SKM-1 (cell line): ENCODE data around the gene F2.
A peak's percentile ranks its signal among the peaks of the same experiment; 100 is the strongest.
"Not testable (repeated sequence)": the region's sequence is repeated elsewhere in the genome, so short reads cannot be mapped to it uniquely, and the experiment has no call there.

Experiments
- DNase-seq: peaks from one replicate; lab custom pipeline; 2025; ENCODE audit not compliant: unreplicated experiment; lab: John Stamatoyannopoulos, UW

F2 gene

GRCh38 chr11:46719048-46719542 is at the start of gene F2:
Gene F2, plus strand, starts transcription at chr11:46719213. Its CDS starts 23 bp downstream, at chr11:46719236.
- no peak for DNase-seq

- DNase-seq = peak; percentile 18
Measured at GRCh38 chr11:46669711-46670139, 49.3 kb upstream of the F2 start.

- not testable (repeated sequence) for DNase-seq
Measured at GRCh38 chr11:46670521-46670920, 48.5 kb upstream of the F2 start.

GRCh38 chr11:46671958-46672315 is 47.1 kb upstream of the F2 start:
- DNase-seq = no peak

- peak; percentile 11 for DNase-seq
Measured at GRCh38 chr11:46672381-46672839, 46.6 kb upstream of the F2 start.

- DNase-seq = no peak
Measured at GRCh38 chr11:46673713-46674462, 45.1 kb upstream of the F2 start.

- DNase-seq = peak; percentile 36
Measured at GRCh38 chr11:46674463-46675287, 44.3 kb upstream of the F2 start.

GRCh38 chr11:46675288-46675851 is 43.6 kb upstream of the F2 start:
- no peak for DNase-seq

- no peak for DNase-seq
Measured at GRCh38 chr11:46675949-46676348, 43.1 kb upstream of the F2 start.

- peak; percentile 67 for DNase-seq
Measured at GRCh38 chr11:46676436-46677158, 42.4 kb upstream of the F2 start.

- DNase-seq = no peak
Measured at GRCh38 chr11:46677169-46677568, 41.8 kb upstream of the F2 start.

- no peak for DNase-seq
Measured at GRCh38 chr11:46677991-46678740, 40.8 kb upstream of the F2 start.

GRCh38 chr11:46678741-46679130 is 40.3 kb upstream of the F2 start:
- DNase-seq = no peak

- DNase-seq = no peak
Measured at GRCh38 chr11:46679241-46680163, 39.5 kb upstream of the F2 start.

GRCh38 chr11:46680164-46680760 is 38.8 kb upstream of the F2 start:
- no peak for DNase-seq

GRCh38 chr11:46680815-46681214 is 38.2 kb upstream of the F2 start:
- DNase-seq = no peak

- no peak for DNase-seq
Measured at GRCh38 chr11:46681814-46682213, 37.2 kb upstream of the F2 start.

- DNase-seq = no peak
Measured at GRCh38 chr11:46682773-46683752, 36.0 kb upstream of the F2 start.
